ENCODE measurements around the gene CDC25C.
A peak's percentile ranks its signal among the peaks of the same experiment; 100 is the strongest.
"Not testable (repeated sequence)": the region's sequence is repeated elsewhere in the genome, so short reads cannot be mapped to it uniquely, and the experiment has no call there.

Gene CDC25C

DNA sequence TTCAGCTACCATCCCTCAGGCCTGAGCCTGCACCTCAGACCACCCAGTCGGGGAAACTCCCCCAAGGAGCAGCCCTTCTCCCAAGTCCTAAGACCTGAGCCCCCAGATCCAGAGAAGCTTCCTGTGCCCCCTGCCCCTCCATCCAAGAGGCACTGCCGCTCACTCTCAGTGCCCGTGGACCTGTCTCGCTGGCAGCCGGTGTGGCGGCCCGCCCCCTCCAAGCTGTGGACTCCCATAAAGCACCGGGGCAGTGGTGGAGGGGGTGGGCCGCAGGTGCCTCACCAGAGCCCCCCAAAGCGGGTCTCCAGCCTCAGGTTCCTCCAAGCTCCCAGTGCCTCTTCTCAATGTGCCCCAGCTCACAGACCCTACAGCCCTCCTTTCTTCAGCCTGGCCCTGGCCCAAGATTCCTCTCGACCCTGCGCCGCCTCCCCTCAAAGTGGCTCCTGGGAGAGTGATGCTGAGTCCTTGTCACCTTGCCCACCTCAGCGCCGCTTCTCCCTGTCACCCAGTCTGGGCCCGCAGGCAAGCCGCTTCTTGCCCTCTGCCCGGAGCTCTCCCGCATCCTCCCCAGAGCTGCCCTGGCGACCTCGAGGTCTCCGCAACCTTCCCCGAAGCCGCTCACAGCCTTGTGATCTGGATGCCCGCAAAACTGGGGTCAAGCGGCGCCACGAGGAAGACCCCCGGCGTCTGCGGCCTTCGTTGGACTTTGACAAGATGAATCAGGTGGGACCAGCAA lies 13.5 kb upstream of the CDC25C start:
- DNase-seq: no peak

- no peak for DNase-seq
These were observed 8.4 kb upstream of the CDC25C start for GRCh38 chr5:138340008-138340407.

DNA sequence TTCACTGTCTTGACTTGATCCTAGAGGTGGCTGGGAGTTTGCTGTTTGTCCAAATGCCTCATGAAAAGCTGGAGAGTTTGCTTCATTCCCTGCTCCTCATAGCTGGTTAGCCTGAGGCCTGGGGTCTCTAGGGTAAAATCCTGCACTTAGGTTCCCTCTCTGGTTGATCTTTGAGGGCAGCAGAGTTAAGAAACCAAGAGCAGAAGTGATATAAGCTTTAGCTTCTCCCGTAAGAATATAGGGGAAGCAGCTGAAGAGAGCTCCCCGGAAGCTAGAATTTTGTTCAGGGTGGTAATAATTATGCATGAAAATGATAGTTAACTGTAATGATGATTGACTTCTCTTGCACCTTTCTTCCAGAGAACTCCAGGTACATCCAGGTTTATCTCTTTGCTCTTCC lies 7.9 kb upstream of the CDC25C start:
- peak; percentile 41 for DNase-seq

- DNase-seq: peak; percentile 37
These were observed 7.5 kb upstream of the CDC25C start for GRCh38 chr5:138339091-138339456.

DNA sequence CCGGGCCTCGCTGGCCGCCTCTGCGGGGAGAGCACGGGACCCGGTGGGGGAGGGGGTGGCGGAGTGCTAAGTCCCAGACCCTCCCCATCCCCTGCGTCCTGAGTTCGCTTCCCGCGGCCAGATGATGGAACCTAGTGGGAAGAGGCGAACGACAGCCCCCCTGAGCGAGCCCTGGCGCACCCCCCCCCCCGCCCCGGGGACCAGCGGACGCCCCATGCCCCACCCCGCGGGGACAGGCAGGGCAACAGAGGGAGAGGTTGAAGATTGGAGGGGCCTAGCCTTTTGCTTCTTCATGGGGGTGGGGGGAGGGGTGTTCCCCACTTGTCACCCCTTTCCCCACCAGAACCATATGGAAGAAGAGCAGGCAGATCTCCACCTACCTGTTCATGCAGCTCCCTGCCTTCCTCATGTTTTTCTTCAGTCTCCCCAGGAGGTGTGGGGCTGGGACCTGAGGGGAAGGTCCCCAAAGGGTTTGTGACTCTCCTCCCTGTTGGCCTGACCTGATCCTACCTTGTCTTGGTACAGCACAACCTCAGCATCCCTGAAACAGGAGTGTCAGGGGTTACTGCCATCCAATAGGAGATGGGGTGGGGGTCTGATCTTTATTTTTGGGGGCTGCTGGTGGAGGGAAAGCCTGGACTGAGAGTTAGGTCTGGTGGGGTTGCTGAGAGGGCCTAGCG lies 6.9 kb upstream of the CDC25C start:
- DNase-seq: no peak

- DNase-seq: peak; percentile 95
These were observed 6.2 kb upstream of the CDC25C start, which contains the start of gene FAM53C for GRCh38 chr5:138337685-138338410. TSS of gene FAM53C (plus strand) at chr5:138338266. CDS start at chr5:138341336, 3,070 bp downstream.

DNA sequence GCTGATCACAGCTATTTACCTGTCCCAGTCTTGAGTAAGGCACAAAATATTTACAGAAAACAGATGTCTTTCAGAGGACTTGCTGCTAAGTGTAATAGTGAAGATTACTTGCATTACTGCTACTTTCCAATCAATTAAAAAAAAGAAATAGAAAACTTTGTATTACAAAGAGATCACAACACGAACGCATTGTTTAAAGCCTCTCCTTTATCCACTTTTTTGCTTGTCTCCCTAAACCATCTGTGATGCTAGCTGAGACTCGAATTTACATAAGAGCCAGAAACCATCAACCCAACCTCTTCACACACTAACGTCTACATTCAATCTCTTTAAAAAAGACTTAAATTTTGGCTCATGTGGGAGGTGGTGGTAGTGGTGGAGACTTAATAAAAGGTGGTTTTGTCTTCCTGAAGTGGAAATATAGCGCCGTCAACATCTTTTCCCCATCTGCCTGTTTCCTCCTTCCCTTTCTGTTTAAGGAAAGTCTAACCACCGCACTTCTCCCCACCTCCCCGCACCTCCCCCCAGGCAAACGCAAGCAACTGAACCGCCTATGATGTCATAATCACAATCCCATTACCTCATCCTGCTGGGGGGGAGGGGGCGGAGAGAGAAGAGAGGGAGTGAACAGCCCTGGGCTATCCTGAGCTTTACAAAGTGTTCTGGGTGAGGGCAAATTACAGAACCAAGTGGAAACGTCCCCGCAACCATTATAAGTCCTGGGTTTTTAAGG lies 5.5 kb upstream of the CDC25C start:
- DNase-seq: peak; percentile 88

- DNase-seq: no peak
These were observed 3.4 kb upstream of the CDC25C start for GRCh38 chr5:138334867-138335447.

GRCh38 chr5:138330813-138331448 lies 673 bp downstream of the CDC25C start:
- peak; percentile 13 for DNase-seq

DNA sequence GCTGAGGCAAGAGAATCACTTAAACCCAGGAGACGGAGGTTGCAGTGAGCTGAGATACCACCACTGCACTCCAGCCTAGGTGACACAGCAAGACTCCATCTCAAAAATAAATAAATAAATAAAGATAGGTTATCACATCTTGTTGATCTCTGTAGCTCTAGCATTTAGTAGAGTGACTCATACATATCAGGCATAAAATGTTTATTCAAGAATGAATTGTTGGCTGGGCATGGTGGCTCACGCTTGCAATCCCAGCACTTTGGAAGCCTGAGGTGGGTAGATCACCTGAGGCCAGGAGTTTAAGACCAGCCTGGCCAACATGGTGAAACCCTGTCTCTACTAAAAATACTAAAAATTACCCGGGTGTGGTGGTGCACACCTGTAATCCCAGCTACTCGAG lies 13.4 kb downstream of the CDC25C start:
- DNase-seq: not testable (repeated sequence)

DNA sequence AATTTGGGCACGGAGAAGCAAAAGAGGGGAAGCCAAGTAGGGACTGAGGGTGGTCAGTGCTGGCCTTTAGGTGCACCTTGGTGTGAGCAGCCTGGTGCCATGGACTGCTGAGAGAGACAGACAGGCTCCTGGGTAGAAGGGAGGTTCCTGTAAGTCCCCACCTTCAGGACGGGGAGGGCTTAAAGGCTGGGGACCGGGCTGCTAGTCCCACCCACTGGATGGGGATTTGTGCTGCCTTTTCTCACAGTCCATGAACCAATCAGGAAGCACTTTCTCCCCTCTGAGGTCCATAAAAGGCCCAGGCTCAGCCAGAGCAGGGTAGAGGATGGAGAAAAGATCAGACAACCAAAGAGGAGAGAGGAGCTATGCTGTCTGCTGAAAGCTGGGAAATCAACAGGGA lies 15.2 kb downstream of the CDC25C start:
- DNase-seq: no peak

DNA sequence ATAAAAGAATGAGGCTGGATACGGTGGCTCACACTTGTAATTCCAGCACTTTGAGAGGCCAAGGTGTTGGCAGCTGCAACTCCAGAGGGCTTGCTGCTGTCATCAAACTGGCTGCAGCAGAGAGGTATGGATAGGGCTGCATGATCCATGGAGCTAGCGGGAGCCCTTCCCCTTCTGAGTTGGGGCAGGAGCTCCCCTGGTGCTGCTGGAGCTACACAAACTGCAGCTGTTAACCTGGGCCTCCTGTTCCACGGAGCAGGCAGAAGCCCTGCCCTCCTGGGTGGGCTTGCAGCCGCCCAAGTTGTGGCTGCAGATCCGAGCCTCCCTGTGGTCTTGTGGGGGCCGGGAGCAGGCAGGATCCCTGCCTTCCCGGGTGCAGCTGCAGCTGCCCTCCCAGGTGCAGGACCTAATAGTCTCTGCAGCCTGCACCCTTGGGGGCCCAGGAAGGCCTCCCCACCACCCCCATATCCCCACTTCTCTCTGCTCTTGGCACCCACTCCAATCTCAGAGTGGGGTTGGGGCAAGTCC lies 15.8 kb downstream of the CDC25C start:
- no peak for DNase-seq

GRCh38 chr5:138305797-138306196 lies 25.8 kb downstream of the CDC25C start:
- DNase-seq: peak; percentile 96

DNA sequence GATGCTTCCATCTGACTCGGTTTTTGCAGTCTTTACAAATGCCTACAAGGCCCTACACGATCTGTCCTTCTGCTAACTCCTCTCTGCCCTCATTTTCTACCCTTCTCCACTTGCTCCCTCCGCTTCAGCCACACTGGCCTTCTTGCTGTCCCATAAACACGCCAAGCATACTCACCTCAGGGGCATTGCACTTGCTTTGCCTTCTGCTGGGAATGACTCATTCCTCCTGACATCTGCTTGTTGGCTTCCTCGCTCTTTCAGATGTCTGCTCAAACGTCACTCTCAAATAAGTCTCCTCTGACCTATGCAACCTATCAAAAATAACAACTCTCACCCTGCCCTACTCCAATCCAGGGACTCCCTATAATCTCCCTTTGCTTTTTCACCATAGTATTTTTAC lies 28.2 kb downstream of the CDC25C start:
- no peak for DNase-seq

- no peak for DNase-seq
These were observed 42.3 kb downstream of the CDC25C start for GRCh38 chr5:138289296-138289695.

DNA sequence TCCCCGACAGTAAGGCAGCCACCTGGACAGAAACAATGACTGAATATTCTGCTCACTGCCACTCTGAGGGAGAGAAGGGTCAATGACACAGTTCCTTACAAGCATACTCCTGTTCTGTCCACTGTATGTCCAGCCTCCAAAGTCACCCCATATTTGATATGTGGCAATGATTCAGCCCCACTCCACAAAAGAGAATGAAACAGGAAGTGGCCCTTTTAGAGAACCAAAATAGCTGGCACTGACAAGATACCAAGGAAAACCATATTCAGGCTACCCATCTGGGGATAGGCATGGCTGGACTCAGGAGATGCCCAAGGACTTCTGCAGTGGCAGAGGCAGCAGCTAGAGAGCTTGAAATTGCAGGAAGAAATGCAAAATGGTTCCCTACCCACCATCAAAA lies 44.4 kb downstream of the CDC25C start:
- DNase-seq: no peak

GRCh38 chr5:138282920-138283742 lies 48.5 kb downstream of the CDC25C start:
- peak; percentile 78 for DNase-seq

DNA sequence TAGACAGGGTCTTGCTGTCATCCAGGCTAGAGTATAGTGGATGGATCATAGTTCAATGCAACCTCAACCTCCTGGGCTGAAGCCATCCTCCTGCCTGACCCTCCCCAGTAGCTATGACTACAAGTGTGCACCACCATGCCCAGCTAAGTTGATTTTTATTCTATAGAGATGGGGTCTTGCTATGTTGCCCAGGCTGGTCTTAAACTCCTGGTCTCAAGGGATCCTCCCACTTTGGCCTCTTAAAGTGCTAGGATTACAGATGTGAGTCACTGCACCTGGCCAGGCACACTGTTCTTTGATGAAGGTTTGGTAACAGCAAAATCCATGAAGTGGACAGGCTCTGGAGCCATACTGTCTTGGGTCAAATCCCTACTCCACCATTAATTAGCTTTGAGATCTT lies 50.7 kb downstream of the CDC25C start:
- DNase-seq: no peak

- DNase-seq: peak; percentile 55
These were observed 55.1 kb downstream of the CDC25C start for GRCh38 chr5:138276402-138277054.

DNA sequence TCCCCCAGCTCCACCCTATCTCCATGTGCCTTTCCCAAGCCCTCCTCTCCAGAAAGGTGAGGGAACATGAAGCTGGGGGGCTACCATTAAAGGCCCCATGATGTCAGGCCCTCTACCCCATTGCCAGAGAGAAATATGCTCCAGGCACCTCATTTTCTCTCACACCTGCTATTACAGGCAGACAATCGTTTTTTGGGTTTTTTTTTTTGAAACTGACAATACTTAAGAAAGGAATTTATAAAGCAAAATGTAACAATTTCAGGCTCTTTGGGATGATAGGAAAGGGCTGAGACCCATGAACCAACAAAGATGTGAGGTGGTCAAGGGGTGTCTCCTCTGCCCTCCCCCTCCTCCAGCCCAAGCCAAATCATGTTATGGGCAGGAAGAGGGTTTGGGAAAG lies 55.7 kb downstream of the CDC25C start:
- no peak for DNase-seq

GRCh38 chr5:138275379-138275782 lies 56.2 kb downstream of the CDC25C start:
- peak; percentile 82 for DNase-seq
